Osteocyte (in vitro differentiated cells): ENCODE data around the gene ANKRD39. TPM values are rescaled to one million over a fixed set of nuclear protein-coding genes. Genes with fewer than 3 reads are reported as not detected.

Experiments
- DNase-seq: peaks from one replicate; pipeline ENCODE4 v3.0.0; 2021; ENCODE audit warnings: mixed read lengths; ENCODE audit not compliant: unreplicated experiment; ENCODE audit errors: extremely low spot score
- H3K27ac Mint-ChIP-seq: one replicate; pipeline ENCODE4 v1.8.0; 2021; ENCODE audit warnings: mild to moderate bottlenecking, mixed read lengths; ENCODE audit not compliant: unreplicated experiment
- H3K27me3 Mint-ChIP-seq: one replicate; pipeline ENCODE4 v1.8.0; 2021; ENCODE audit warnings: mixed read lengths; ENCODE audit not compliant: unreplicated experiment
- H3K36me3 Mint-ChIP-seq: one replicate; pipeline ENCODE4 v1.8.0; 2021; ENCODE audit warnings: mixed read lengths; ENCODE audit not compliant: unreplicated experiment
- H3K4me1 Mint-ChIP-seq: one replicate; pipeline ENCODE4 v1.8.0; 2021; ENCODE audit warnings: mixed read lengths; ENCODE audit not compliant: unreplicated experiment
- H3K4me3 Mint-ChIP-seq: one replicate; pipeline ENCODE4 v1.8.0; 2021; ENCODE audit warnings: mild to moderate bottlenecking, moderate library complexity, mixed read lengths; ENCODE audit not compliant: unreplicated experiment
- H3K9me3 Mint-ChIP-seq: one replicate; pipeline ENCODE4 v1.8.0; 2021; ENCODE audit warnings: mixed read lengths; ENCODE audit not compliant: unreplicated experiment
- total RNA-seq: library from RNA; stranded (reverse); gene quantifications from 2 replicates; pipeline ENCODE4 v1.2.1, GENCODE V29; 2021
- TF ChIP-seq, protein P1 (sequence below): fragments of 200-600 bp; sonication (generic); IDR thresholded peaks from 2 replicates; pipeline ENCODE4 v1.5.0; 2021; ENCODE audit warnings: antibody characterized with exemption, mild to moderate bottlenecking, moderate library complexity

ANKRD39 gene
- total RNA-seq, 1 donor from 2014 or later, result 12.4 TPM

DNA sequence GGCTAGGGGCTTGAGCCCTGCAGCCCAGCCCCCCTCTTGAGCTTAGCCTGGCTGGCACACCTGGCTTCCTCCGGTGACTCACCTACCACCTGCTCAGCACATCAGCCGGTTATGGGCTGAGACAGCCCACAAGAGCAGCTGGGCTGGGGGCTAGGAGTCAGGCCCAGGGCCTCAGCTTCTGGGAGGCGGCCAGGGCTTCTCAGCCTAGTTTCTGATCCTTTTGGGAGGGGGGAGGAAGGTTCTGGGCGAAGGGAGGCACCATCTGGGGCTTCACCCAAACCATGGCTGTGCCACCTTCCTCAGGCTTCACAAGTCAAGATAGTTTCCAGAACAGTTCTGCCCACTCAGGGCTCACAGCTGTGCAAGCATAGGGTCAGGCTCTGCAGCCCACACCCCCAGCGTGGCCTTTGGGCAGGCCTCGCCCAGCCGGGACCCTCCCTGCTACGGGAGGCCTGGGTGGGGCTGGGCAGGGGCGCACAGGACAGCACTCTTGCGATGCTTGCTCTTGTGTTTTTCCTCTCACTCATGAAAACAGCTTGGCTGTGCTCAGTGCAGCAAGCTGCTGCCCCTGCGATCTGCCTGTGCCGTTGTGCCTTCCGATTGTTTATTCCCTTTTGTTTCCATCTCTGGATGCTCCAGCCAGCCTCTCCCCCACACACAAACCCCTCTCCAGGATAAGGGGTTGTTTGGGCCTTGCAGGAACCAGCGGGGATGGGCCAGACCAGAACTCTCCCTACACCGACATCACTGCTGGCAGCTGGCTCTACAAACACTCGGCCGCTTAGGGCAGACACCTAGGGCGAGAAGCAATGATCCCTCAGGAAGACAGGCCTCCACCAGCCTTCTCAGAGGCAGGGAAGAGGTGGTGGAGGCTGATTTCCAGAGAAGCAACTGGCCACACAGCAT, 38.2 kb upstream of the ANKRD39 start:
- Mint-ChIP-seq H3K27ac (no peak overlapping the region), H3K27me3 (peaks cover 10% of the 10 kb centered on the region), H3K4me3 (no peak overlapping the region), H3K9me3 (no peaks in the 10 kb centered on the region), H3K4me1 (peaks cover 32% of the 10 kb centered on the region), H3K36me3 (no peaks in the 10 kb centered on the region)
- DNase-seq, result no peak
- TF ChIP-seq, protein P1, sequence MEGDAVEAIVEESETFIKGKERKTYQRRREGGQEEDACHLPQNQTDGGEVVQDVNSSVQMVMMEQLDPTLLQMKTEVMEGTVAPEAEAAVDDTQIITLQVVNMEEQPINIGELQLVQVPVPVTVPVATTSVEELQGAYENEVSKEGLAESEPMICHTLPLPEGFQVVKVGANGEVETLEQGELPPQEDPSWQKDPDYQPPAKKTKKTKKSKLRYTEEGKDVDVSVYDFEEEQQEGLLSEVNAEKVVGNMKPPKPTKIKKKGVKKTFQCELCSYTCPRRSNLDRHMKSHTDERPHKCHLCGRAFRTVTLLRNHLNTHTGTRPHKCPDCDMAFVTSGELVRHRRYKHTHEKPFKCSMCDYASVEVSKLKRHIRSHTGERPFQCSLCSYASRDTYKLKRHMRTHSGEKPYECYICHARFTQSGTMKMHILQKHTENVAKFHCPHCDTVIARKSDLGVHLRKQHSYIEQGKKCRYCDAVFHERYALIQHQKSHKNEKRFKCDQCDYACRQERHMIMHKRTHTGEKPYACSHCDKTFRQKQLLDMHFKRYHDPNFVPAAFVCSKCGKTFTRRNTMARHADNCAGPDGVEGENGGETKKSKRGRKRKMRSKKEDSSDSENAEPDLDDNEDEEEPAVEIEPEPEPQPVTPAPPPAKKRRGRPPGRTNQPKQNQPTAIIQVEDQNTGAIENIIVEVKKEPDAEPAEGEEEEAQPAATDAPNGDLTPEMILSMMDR, result no peak

- Mint-ChIP-seq H3K36me3 (no peaks in the 10 kb centered on the region), H3K27ac (no peak overlapping the region), H3K4me3 (no peak overlapping the region), H3K4me1 (peaks cover 36% of the 10 kb centered on the region), H3K9me3 (no peaks in the 10 kb centered on the region), H3K27me3 (peaks cover 10% of the 10 kb centered on the region)
- TF ChIP-seq, protein P1, result no peak
- no peak for DNase-seq
Observed at GRCh38 chr2:96895032-96895745, 37.4 kb upstream of the ANKRD39 start.

- Mint-ChIP-seq H3K27ac (no peak overlapping the region), H3K4me1 (peaks cover 36% of the 10 kb centered on the region)
- no peak for DNase-seq
Observed at GRCh38 chr2:96894151-96894531, 36.3 kb upstream of the ANKRD39 start.

GRCh38 chr2:96893289-96894150, 35.7 kb upstream of the ANKRD39 start:
- Mint-ChIP-seq H3K36me3 (no peaks in the 10 kb centered on the region), H3K27ac (no peak overlapping the region), H3K27me3 (peaks cover 7% of the 10 kb centered on the region), H3K4me1 (peaks cover 36% of the 10 kb centered on the region), H3K4me3 (no peak overlapping the region), H3K9me3 (no peaks in the 10 kb centered on the region)
- TF ChIP-seq, protein P1, result no peak
- no peak for DNase-seq

More at GRCh38 chr2:96894151-96894531, 36.3 kb upstream of the ANKRD39 start:
- H3K27me3 Mint-ChIP-seq, result peaks cover 7% of the 10 kb centered on the region
- H3K4me3 Mint-ChIP-seq, result no peak overlapping the region
- no peaks in the 10 kb centered on the region for H3K9me3 Mint-ChIP-seq
- no peaks in the 10 kb centered on the region for H3K36me3 Mint-ChIP-seq
- TF ChIP-seq, protein P1, result no peak
